GM18873 (cell line): ENCODE data around the gene SLC5A2.
"Not testable (repeated sequence)": the region's sequence is repeated elsewhere in the genome, so short reads cannot be mapped to it uniquely, and the experiment has no call there.

Experiments used
- ATAC-seq: cut with Tn5 transposase; IDR thresholded peaks from one replicate; pipeline ENCODE4 v1.9.1; 2021; ENCODE audit warnings: mild to moderate bottlenecking, moderate library complexity, moderate number of reproducible peaks; ENCODE audit not compliant: unreplicated experiment, low FRiP score

The SLC5A2 gene

DNA sequence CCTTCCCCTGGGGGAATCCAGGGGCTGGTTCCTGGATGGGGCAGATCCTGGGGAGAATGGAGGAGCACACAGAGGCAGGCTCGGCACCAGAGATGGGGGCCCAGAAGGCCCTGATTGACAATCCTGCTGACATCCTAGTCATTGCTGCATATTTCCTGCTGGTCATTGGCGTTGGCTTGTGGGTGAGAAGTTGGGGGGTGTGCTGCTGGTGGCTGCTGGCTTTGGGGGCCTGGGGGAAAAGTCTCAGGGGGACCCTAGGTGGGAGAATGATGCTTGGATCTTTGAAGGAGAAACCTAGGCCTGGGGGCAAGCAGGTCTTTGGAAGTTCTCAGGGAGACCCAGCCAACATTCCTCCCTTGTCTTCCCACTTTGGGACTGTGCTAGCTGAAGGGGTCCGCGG lies at the start of gene SLC5A2:
SLC5A2 (plus strand) TSS at position 43 of the 400 bp plus-strand sequence; CDS start at position 57, 14 bp downstream.
- no peak for ATAC-seq

- ATAC-seq: no peak
Observed at GRCh38 chr16:31435341-31436220, 47.3 kb upstream of the SLC5A2 start.

DNA sequence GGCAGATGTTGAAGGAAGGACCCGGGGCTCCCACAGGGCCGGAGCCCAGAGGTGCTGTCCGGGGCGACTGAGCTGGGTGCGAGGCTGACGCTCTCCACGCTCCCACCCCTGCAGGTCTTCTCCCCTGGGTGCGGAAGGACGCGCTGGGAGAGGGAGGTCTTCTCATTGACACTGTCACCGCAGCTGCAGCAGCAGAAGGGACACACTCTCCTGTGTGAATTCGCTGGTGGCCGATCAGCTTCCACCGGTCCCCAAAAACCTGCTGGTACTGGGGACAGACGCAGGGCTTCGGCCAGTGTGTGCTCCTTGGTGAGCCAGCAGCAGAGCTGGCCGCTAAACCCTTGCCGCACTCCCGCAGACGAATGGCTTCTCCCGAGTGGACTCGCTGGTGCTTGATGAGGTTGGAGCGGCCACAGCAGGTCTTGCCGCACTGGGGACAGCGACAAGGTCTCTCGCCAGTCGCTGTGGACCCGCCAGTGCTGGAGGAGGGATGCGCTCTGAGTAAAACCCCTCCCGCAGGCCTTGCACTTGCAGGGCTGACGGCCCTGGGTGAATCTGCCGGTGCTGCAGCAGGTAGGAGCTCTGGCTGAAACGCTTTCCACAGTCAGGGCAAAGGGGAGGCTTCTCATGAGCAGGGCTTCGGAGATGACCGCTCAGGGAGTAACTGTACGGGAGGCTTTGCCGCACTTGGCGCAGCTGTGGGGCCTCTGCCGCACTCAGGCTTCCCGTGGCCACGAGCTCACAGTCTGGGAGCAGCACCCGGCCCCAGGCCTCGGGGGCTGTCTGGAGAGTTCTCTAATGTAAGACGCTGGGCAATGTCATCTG lies 46.5 kb upstream of the SLC5A2 start:
- no peak for ATAC-seq

- no peak for ATAC-seq
Observed at GRCh38 chr16:31438414-31438813, 44.5 kb upstream of the SLC5A2 start.

- not testable (repeated sequence) for ATAC-seq
Observed at GRCh38 chr16:31439023-31439422, 43.9 kb upstream of the SLC5A2 start.

DNA sequence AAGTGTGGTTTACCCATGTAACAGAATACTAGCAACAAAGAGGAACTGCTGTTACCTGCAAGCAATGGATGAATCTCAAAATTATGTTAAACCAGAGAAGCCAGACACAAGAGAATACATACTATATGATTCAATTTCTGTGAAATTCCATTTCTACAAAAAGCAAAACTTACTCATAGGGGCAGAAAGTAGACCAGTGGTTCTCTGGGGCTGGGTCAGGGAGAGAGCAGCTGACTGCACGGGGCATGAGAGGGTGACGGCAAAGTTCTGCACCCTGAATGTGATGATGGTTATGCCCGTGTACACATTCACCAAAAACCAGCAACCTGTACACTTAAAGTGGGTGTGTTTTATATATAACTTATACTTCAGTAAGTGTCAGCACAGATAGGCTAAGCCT lies 43.4 kb upstream of the SLC5A2 start:
- ATAC-seq: no peak

GRCh38 chr16:31440516-31441184 lies 42.3 kb upstream of the SLC5A2 start:
- ATAC-seq: no peak

GRCh38 chr16:31441956-31442355 lies 41.0 kb upstream of the SLC5A2 start:
- no peak for ATAC-seq

- ATAC-seq: not testable (repeated sequence)
Observed at GRCh38 chr16:31445931-31446330, 37.0 kb upstream of the SLC5A2 start.

DNA sequence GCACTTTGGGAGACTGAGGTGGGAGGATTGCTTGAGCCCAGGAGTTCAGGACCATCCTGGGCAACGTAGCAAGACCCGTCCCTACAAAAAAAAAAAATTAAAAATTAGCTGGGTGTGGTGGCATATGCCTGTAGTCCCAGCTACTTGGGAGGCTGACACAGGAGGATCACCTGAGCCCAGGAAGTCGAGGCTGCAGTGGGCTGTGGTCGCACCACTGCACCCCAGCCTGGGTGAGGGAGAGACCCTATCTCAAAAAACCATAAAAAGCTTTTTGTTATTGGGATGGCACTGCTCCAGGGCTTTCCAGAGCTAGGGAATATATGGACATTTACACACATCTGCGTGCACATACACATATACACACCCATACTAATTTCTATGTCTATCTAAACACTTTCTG lies 31.7 kb upstream of the SLC5A2 start:
- no peak for ATAC-seq

DNA sequence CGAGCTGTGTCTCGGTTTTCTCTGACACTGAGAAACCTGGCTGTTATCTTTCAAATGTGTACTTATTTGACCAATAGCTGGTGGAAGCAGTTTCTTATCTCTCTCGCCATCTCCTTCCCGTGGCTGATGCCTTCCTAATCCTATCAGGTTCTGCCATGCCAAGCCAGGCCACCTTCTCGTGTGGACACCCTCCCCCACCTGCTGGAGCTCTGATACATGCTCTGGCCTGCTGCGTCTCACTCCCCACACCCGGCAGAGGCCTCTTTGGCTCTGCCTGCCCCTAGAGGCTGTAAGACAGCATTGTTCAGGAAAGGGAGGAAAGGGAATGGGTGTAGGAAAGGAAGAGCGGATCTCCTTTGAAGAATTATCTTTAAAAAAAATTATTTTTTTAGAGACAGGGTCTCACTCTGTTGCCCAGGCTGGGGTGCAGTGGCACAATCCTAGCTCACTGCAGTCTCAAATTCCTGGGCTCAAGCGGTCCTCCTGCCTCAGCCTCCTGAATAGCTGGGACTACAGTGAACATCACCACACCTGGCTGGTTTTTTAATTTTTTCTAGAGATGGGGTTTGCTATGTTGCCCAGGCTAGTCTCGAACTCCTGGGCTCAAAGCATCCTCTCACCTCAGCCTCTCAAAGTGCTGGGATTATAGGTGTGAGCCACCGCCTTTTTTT lies 31.1 kb upstream of the SLC5A2 start:
- ATAC-seq: no peak

DNA sequence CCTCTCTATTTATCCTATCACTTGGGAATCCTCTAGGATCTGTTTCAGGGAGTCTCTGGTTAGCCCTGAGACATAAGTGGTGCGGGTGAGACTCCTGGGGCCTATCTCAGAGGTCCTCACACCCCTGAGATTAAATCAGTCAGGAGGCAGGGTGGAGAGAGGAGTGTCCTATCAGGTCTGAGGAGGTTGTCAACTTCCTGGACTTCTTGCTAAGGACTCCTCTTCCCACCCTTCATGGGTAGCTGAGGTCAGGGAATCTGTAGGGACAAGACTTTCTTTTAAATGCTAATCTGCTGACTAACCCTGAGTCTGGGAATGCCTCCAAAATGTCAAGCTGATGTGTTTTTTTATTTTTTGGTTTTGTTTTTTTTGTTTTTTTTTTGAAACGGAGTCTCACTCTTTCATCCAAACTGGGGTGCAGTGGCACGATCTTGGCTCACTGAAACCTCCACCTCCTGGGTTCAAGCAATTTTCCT lies 30.3 kb upstream of the SLC5A2 start:
- ATAC-seq: no peak

GRCh38 chr16:31453255-31454204 lies 29.4 kb upstream of the SLC5A2 start:
- no peak for ATAC-seq

GRCh38 chr16:31455601-31456314 lies 27.2 kb upstream of the SLC5A2 start:
- ATAC-seq: no peak

- ATAC-seq: no peak
Observed at GRCh38 chr16:31456988-31457360, 25.9 kb upstream of the SLC5A2 start.

DNA sequence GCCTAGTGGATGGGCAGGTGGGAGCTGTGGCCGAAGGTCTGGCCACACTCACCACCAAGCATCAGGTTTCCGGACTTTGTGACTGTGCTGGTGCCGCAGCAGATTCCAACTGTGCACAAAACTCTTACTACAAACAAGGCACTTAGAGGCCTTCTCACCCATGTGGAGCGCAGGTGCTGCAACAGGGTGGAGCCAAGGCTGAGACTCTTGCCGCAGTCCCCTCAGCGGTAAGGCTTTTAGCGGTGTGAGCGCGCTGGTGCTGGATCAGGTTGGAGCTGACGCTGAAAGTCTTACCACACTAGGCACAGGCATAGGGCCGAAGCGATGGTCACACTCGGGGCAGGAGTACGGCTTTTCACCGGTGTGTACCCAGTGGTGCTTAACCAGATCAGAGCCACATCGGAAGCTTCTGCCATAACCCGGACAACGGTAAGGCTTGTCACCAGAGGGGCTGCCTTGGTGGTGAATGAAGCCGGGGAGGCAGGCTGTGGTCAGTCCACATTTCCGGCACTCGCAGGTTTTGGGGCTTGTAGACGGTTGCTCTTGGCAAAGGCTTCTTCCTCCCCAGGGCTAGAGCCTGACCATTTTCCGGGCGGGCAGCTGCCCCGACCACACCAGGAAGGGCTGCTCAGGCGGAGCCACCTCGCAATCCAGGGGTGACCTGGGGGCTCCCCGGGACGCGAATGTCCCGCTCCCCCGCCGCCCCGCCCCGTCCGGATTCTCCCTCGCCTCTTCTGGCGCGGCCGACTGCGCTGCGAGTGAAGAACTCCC lies 24.7 kb upstream of the SLC5A2 start:
- peak; percentile 6 for ATAC-seq

- ATAC-seq: peak; percentile 71
Observed at GRCh38 chr16:31458844-31459686, 23.9 kb upstream of the SLC5A2 start, which contains the start of gene ARMC5. Gene ARMC5, plus strand, starts transcription at chr16:31459501. Its CDS starts 24 bp downstream, at chr16:31459525.
